GM13977 (cell line): Measurements from ENCODE around the gene PUS3.

ENCODE experiments used
- DNase-seq: peaks from one replicate; pipeline ENCODE4 v3.0.0; 2012; ENCODE audit warnings: low spot score
- CTCF ChIP-seq: IDR thresholded peaks from 2 replicates; pipeline ENCODE4 v1.5.1; 2012; ENCODE audit warnings: mild to moderate bottlenecking, control low read depth; ENCODE audit not compliant: insufficient read depth; ENCODE audit errors: extremely low read depth, missing control alignments
- in situ Hi-C: fragments of 300-500 bp; cut with MboI; formaldehyde crosslinking; loops from one replicate; pipeline ENCODE4 v1.12.0; 2022; ENCODE audit warnings: low sequenced_read_pairs, low pct_unique_long_range_greater_than_20kb, mixed read lengths, inconsistent platforms; ENCODE audit not compliant: unreplicated experiment

The PUS3 gene

GRCh38 chr11:125941267-125941618 is 38.2 kb upstream of the PUS3 start:
- TF ChIP-seq CTCF = no peak
- in situ Hi-C loops = no loop called here
- no peak for DNase-seq

DNA sequence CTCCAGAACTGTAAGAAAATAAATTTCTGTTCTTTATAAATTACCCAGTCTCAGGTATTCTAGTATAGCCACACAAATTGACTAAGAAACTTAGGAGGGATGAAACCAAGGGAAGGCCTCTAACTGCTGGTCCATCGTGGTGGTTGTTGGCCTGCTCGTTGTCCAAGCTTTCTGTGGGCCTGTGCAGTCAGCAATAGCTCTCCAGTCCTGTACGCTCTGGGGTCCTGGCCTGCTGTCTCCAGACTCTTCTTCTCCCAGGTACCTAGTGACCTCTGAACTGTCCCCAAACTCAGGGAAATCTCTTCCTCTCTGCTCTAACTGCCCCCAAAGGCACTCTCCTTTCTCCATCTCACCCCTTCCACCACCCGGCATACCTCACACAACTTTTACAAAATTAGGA is 37.1 kb upstream of the PUS3 start:
- no peak for TF ChIP-seq CTCF
- DNase-seq = no peak
- in situ Hi-C loops = no loop called here

GRCh38 chr11:125939081-125939521 is 36.1 kb upstream of the PUS3 start:
- TF ChIP-seq CTCF = no peak
- no peak for DNase-seq
- in situ Hi-C loops = no loop called here

GRCh38 chr11:125938418-125938817 is 35.4 kb upstream of the PUS3 start:
- TF ChIP-seq CTCF = no peak
- no peak for DNase-seq
- in situ Hi-C loops = no loop called here

- DNase-seq = no peak
- in situ Hi-C loops = no loop called here
- TF ChIP-seq CTCF = no peak
Observed at GRCh38 chr11:125935618-125936199, 32.7 kb upstream of the PUS3 start.

DNA sequence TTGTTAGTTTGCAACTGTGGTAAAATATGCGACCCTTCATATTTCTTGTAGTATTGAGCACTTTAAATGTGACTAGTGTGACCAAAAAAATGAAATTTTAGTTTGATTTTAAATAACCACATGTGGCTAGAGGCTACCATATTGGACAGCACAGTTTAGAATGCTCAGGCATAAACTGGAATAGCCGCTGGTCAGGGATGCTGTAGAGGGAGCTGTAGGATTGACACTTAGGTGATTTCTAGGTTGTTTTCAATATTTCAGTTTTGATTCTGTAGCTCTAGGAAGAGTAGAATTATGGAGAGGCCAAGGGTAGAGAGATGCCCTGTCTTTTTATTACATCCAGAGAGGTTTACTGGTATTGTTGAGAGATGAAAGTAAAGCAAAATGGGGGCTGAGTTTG is 32.0 kb upstream of the PUS3 start:
- no peak for TF ChIP-seq CTCF
- in situ Hi-C loops = no loop called here

DNA sequence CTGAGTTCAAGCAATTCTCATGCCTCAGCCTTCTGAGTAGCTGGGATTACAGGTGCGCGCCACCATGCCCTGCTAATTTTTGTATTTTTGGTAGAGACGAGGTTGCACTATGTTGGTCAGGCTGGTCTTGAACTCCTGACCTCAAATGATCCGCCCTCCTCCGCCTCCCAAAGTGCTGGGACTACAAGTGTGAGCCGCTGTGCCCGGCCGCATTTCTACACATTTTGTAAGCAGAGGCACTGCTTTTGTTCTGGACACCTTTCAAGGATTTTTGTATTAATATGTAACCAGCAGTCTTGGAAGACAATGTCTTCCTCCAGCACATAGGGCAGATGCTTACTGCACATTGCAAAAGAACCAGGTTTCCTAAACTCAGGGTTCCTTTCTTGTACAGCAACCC is 31.5 kb upstream of the PUS3 start:
- in situ Hi-C loops = no loop called here
- TF ChIP-seq CTCF = no peak
- DNase-seq = no peak

More for the DNA sequence above, 32.0 kb upstream of the PUS3 start:
- no peak for DNase-seq
